Subcutaneous adipose tissue (tissue), 4 donors: ENCODE measurements around the gene CSMD2. TPM values are rescaled to one million over a fixed set of nuclear protein-coding genes. Genes with fewer than 3 reads are reported as not detected.

Experiments
- total RNA-seq, 4 donors: library from RNA; depleted of rRNA; stranded (reverse); fragments of >200 nt; gene quantifications; one replicate each; pipeline ENCODE4 v1.1.0, GENCODE V29; 2016
- TF ChIP-seq, protein P1 (sequence below): fragments of 450-650 bp; IDR thresholded peaks from one replicate; pipeline ENCODE4 v1.5.1; 2016; ENCODE audit warnings: low read depth, mild to moderate bottlenecking, control low read depth, antibody characterized with exemption, moderate library complexity

Gene CSMD2
- total RNA-seq, 4 donors from 2014 or later: 0.38 to 4.4 (median 1.00) TPM

DNA sequence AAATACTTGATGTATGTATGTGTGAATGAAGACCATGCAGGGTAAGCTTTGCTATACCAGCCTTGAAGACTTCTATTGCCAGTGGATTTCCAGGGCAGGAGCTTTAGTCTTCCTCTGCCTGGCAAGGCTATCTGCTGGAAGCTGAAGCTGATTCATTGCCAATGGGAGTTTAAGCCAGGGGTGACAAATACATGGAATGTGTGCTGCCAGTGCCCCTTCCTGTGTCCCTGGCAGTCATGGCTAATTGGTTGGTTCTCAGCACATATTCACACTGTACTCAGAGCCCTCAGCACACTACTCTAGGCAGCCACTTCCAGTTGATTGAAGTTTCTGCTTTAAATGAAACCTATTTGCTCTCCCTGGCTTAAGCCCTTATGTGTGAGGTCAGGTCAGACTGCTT is 691.1 kb downstream of the CSMD2 start:
- TF ChIP-seq, protein P1, sequence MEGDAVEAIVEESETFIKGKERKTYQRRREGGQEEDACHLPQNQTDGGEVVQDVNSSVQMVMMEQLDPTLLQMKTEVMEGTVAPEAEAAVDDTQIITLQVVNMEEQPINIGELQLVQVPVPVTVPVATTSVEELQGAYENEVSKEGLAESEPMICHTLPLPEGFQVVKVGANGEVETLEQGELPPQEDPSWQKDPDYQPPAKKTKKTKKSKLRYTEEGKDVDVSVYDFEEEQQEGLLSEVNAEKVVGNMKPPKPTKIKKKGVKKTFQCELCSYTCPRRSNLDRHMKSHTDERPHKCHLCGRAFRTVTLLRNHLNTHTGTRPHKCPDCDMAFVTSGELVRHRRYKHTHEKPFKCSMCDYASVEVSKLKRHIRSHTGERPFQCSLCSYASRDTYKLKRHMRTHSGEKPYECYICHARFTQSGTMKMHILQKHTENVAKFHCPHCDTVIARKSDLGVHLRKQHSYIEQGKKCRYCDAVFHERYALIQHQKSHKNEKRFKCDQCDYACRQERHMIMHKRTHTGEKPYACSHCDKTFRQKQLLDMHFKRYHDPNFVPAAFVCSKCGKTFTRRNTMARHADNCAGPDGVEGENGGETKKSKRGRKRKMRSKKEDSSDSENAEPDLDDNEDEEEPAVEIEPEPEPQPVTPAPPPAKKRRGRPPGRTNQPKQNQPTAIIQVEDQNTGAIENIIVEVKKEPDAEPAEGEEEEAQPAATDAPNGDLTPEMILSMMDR: no peak

DNA sequence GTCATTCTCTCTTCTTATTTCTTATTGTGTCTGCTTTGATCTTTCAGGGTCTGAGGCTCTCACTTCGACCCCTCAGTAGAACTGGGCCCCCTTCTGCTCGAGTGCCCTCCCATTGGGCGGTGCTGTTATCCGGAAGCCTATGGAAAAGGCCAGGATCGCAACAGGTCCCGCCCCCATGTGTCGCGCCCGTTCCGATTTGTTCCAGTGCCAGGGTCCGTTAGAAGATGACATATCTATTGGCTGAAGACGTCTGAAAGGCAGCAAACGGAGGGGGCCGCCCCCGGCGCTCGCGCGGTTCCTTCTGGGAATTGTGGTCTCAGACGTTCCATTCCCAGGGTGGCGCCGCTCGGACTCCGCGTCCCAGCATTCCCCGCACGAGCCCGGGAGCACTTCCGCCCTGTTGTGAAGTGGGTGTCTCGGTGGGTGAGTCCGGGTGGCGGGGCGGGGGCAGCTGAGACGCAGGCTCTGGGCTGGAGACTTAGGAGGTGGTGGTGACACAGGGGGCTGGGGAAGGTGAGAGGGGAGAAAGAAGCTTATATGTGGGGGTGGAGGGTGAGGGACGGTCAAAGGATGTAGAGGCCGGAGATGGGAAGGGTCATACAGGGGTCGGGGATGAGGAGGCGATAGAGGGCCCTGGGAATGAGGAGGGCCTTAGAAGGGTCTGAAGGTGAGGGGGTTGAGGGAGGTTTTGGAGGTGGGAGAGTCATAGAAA is 692.6 kb downstream of the CSMD2 start, which contains the start of gene ZSCAN20:
TSS of gene ZSCAN20 (plus strand) at position 377 of the 712 bp plus-strand sequence. CDS start 6,644 bp downstream, outside the sequence.
- TF ChIP-seq, protein P1: no peak

DNA sequence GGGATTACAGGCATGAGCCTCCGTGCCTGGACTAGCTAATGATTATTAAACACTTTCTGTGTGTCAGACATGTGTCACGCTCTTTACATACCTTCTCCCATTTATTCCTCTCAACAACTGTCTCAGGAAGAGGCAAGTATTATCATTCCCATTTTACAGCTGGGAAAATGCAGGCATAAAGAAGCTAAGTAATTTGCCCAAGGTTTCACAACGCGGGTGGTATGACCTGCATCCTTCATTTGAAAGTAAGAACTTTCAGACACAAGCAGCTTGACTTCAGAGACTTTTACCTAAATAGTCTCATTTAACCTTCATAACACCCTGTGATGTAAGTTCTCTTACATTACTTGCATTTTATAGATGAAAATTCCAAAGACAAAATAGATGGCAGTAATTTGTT is 693.6 kb downstream of the CSMD2 start:
- TF ChIP-seq, protein P1: no peak

DNA sequence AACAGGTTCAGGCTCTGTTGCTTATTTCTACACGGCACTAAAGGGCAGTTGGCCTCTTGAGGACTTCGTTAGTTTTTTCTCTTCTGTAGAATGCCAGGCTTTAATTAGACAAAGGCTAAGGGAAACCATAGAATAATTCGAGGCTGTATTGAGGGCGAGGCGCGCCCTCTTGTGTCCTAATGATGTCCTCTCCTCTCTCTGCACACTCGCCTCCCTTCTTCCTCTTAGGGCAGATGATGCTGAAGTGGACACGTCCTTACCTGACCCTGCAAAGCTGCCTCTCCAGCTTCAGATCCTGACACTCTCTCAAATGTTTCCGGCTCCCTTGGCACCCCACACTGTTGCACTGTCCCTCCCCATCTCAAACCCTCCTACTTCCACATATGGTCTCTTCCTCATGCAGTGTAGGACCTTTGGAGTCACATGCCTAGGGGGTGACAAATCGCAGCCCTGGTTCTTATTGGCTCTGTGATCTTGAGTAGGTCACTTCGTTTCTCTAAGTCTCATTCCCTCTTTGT is 694.5 kb downstream of the CSMD2 start:
- TF ChIP-seq, protein P1: no peak

DNA sequence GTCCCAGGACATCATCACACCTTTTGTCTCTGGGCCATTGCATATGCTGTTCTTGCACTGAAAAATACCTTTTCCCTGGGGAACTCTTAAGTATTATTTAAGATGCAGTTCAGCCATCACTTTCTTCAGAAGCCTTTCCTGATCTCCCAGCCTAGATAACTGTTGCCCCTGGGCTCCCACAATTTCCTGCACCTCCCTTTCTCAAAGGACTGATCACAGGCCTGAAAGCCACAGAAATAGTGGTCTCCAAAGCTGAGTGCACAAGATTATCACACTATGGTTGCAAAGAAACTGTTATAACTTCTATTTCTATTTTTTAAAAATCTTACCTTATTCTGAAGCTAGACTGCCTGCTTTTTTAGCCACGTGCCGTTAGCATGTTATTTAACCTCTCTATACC is 695.3 kb downstream of the CSMD2 start:
- TF ChIP-seq, protein P1: no peak

DNA sequence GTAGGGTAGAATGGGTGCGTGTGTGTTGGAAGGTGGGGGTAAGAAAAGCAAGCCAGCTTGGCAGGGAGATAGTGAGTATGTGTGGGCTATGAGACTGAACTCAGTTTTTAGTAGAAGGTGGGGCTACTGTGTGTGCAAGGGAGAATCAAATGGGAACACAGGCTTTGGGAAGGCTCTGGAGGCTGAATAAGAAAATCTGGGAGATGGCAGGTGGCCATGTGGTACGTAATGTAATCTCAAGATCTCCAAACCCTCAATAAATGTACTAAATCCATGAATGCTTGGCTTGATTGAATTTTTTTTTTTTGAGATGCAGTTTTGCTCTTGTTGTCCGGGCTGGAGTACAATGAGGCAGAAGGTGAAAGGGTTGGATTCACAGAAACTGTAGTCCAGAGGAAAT is 696.1 kb downstream of the CSMD2 start:
- TF ChIP-seq, protein P1: no peak

DNA sequence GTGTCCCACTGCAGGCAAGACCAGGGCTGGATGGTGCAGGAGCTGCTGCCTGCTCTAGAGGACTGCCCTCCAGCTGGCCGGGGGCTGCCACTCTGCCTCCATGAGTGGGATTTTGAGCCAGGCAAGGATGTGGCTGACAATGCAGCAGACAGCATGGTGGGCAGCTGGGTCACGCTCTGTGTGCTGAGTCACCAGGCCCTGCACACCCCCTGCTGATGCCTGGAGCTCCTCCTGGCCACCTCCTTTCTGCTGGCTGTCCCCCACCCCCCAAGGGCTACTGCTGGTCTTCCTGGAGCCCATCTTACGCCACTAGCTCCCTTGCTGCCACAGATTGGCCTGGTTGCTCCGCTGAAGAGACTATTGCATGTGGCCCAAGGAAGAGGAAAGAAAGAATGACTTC is 696.5 kb downstream of the CSMD2 start:
- TF ChIP-seq, protein P1: no peak
